HG03108 (cell line): ENCODE data around the gene MLXIPL.
"Not testable (repeated sequence)": the region's sequence is repeated elsewhere in the genome, so short reads cannot be mapped to it uniquely, and the experiment has no call there.

ENCODE experiments used
- ATAC-seq: cut with Tn5 transposase; IDR thresholded peaks from one replicate; pipeline ENCODE4 v1.9.1; 2021; ENCODE audit warnings: moderate library complexity; ENCODE audit not compliant: unreplicated experiment

The MLXIPL gene

GRCh38 chr7:73582664-73583202 lies 41.6 kb downstream of the MLXIPL start:
- ATAC-seq = no peak

- not testable (repeated sequence) for ATAC-seq
Measured at GRCh38 chr7:73581006-73581405, 43.3 kb downstream of the MLXIPL start.

- ATAC-seq = peak; percentile 87
Measured at GRCh38 chr7:73578342-73579128, 45.8 kb downstream of the MLXIPL start, which contains the start of gene TBL2. Gene TBL2 (minus strand): TSS chr7:73578579. CDS start chr7:73578549, 30 bp downstream.

GRCh38 chr7:73577627-73578341 lies 46.5 kb downstream of the MLXIPL start:
- ATAC-seq = no peak

- ATAC-seq = no peak
Measured at GRCh38 chr7:73573791-73574190, 50.5 kb downstream of the MLXIPL start.

- no peak for ATAC-seq
Measured at GRCh38 chr7:73573276-73573675, 51.0 kb downstream of the MLXIPL start.

- ATAC-seq = no peak
Measured at GRCh38 chr7:73572767-73573186, 51.5 kb downstream of the MLXIPL start.

GRCh38 chr7:73570977-73571376 lies 53.3 kb downstream of the MLXIPL start:
- ATAC-seq = no peak

- no peak for ATAC-seq
Measured at GRCh38 chr7:73570521-73570920, 53.8 kb downstream of the MLXIPL start.

GRCh38 chr7:73569042-73569608 lies 55.2 kb downstream of the MLXIPL start:
- no peak for ATAC-seq

- ATAC-seq = no peak
Measured at GRCh38 chr7:73567846-73568685, 56.3 kb downstream of the MLXIPL start.

GRCh38 chr7:73567140-73567539 lies 57.2 kb downstream of the MLXIPL start:
- ATAC-seq = no peak

- ATAC-seq = not testable (repeated sequence)
Measured at GRCh38 chr7:73566431-73566830, 57.9 kb downstream of the MLXIPL start.

- ATAC-seq = no peak
Measured at GRCh38 chr7:73565675-73566340, 58.5 kb downstream of the MLXIPL start.

GRCh38 chr7:73560109-73560835 lies 64.0 kb downstream of the MLXIPL start:
- ATAC-seq = no peak

- peak; percentile 35 for ATAC-seq
Measured at GRCh38 chr7:73557397-73558257, 66.7 kb downstream of the MLXIPL start, which contains the start of gene BCL7B. Gene BCL7B (minus strand): TSS chr7:73557690. CDS start chr7:73557578, 112 bp downstream.

- peak; percentile 88 for ATAC-seq
Measured at GRCh38 chr7:73557108-73557396, 67.3 kb downstream of the MLXIPL start.
